Activated naive CD8-positive, alpha-beta T cell treated with anti-CD3 and anti-CD28 coated beads, Interleukin-2, amount 10 ng/mL, durations not matched to agents 7 days and 5 days (primary cell): Measurements from ENCODE around the gene DAGLA. TPM values are rescaled to one million over a fixed set of nuclear protein-coding genes. Genes with fewer than 3 reads are reported as not detected.

Experiments used
- ATAC-seq: fragments of 150-1000 bp; cut with Tn5 transposase; one replicate; pipeline ENCODE4 v1.10.0; 2021; ENCODE audit warnings: low read depth, moderate library complexity
- POLR2A ChIA-PET: fragments of 350-600 bp; sonication (Branson Sonifier 250); formaldehyde crosslinking; loops from one replicate; lab custom pipeline; 2021; ENCODE audit warnings: antibody characterized with exemption; lab: Charles Lee
- DNase-seq: peaks from one replicate; pipeline ENCODE4 v3.0.0; 2021
- H3K27ac Mint-ChIP-seq: one replicate; pipeline ENCODE4 v1.8.0; 2022; ENCODE audit warnings: mild to moderate bottlenecking, mixed read lengths
- H3K27me3 Mint-ChIP-seq: one replicate; pipeline ENCODE4 v1.8.0; 2022; ENCODE audit warnings: mild to moderate bottlenecking, moderate library complexity, mixed read lengths
- H3K36me3 Mint-ChIP-seq: one replicate; pipeline ENCODE4 v1.8.0; 2021; ENCODE audit warnings: mild to moderate bottlenecking, mixed read lengths
- H3K4me1 Mint-ChIP-seq: one replicate; pipeline ENCODE4 v1.8.0; 2021; ENCODE audit warnings: mixed read lengths
- H3K4me3 Mint-ChIP-seq: one replicate; pipeline ENCODE4 v1.8.0; 2022; ENCODE audit warnings: mild to moderate bottlenecking, moderate library complexity, mixed read lengths
- H3K9me3 Mint-ChIP-seq: one replicate; pipeline ENCODE4 v1.8.0; 2021; ENCODE audit warnings: mixed read lengths
- total RNA-seq, 2 experiments: library from RNA; stranded (reverse); gene quantifications; one replicate each; pipeline ENCODE4 v1.2.3, GENCODE V29; 2021

DAGLA gene
- total RNA-seq, 2 experiments from 2014 or later, result 0.08 to 0.14 TPM

DNA sequence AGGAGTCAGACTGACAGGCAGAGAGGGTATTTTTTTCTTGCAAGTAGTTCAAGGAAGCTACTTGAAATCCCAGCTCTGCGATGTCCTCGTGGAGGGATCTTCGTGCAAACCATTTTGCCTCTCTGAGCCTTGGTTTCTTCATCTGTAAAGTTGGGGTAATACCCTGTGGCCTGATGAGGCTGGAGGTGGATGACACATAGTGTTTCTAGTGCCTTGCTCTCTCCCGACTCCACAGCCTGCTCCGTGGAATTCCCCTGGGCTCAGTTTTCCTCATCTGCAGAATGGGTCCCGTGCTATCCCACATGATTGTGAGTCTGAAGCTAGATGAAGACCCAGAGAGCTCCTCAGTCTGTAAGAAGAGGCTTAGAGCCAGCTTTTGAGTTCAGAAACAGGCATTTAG is 32.7 kb downstream of the DAGLA start:
- Mint-ChIP-seq H3K36me3 (no peaks in the 10 kb centered on the region), H3K9me3 (no peaks in the 10 kb centered on the region), H3K4me3 (no peak overlapping the region), H3K27me3 (peaks cover 18% of the 10 kb centered on the region), H3K27ac (no peak overlapping the region), H3K4me1 (no peaks in the 10 kb centered on the region)
- POLR2A ChIA-PET, result no interaction called here
- DNase-seq (no peak), ATAC-seq (no peak)

DNA sequence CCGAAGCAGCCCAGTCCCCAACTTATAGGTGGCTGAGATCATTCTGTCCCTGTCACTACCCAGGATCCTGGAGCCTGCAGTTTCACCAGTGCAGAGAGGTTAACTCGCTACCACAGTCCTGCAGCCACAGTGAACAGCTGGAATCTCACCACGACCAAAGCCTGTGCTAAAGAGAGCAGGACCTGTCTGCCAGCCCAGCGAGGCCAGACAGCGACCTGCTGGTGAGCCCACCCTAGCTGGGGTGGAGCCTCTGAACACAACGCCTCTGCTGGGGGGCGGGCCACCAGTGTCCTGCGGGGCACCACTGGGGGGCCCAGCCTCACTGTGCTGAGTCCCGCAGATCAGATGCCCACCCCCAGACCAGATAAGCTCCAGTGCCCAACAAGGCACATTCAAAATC is 33.3 kb downstream of the DAGLA start:
- no peak for DNase-seq
- ATAC-seq, result no peak
- H3K9me3 Mint-ChIP-seq, result no peaks in the 10 kb centered on the region
- no peaks in the 10 kb centered on the region for H3K4me1 Mint-ChIP-seq
- POLR2A ChIA-PET, result no interaction called here
- no peak overlapping the region for H3K27ac Mint-ChIP-seq
- no peaks in the 10 kb centered on the region for H3K36me3 Mint-ChIP-seq
- no peak overlapping the region for H3K4me3 Mint-ChIP-seq
- H3K27me3 Mint-ChIP-seq, result peaks cover 15% of the 10 kb centered on the region

DNA sequence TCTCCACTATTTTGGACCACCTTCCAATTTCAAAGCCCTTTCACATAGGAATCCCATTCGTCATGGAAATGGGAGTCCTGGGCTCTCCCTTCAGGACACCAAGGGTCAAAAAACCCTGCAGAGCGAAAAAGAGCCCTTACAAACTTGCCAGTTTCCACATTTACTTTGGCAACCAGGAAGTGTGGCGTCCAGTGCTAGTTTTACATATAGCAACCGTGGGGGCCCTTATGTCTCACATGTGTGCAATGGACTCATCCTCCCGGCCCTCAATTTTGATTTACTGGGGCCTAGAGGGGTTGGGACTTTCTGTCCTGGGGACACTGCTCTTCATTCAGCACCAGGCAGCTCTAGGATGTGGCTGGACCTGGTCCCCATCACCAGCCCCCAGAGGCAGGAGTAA is 33.7 kb downstream of the DAGLA start:
- POLR2A ChIA-PET, result no interaction called here
- DNase-seq, result no peak
- Mint-ChIP-seq H3K36me3 (no peaks in the 10 kb centered on the region), H3K4me3 (no peak overlapping the region), H3K27me3 (peaks cover 15% of the 10 kb centered on the region), H3K9me3 (no peaks in the 10 kb centered on the region), H3K4me1 (no peaks in the 10 kb centered on the region), H3K27ac (no peak overlapping the region)
- no peak for ATAC-seq

DNA sequence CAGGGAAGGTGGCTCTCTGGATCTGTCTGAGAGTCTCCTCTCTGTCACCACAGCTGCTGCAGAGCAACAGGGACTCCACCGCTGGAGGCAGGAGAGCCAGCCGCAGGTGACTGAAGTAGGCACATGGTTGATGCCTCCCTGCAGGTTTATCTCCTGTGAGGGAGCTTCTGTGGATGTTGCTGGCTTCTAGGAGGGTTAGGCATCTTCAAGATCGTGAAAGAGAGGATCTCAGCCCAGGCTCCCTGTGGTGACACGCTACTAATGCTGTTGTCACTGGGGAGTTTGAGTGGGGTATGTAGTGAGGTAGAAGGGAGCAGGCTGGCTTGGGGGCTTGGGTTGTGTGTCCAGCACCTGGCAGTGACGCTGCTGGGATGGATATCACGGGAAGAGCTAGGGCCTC is 34.1 kb downstream of the DAGLA start:
- no peaks in the 10 kb centered on the region for H3K4me1 Mint-ChIP-seq
- no peak for DNase-seq
- H3K27me3 Mint-ChIP-seq, result peaks cover 15% of the 10 kb centered on the region
- POLR2A ChIA-PET, result no interaction called here
- no peaks in the 10 kb centered on the region for H3K36me3 Mint-ChIP-seq
- no peak for ATAC-seq
- H3K4me3 Mint-ChIP-seq, result no peak overlapping the region
- H3K27ac Mint-ChIP-seq, result no peak overlapping the region
- no peaks in the 10 kb centered on the region for H3K9me3 Mint-ChIP-seq

DNA sequence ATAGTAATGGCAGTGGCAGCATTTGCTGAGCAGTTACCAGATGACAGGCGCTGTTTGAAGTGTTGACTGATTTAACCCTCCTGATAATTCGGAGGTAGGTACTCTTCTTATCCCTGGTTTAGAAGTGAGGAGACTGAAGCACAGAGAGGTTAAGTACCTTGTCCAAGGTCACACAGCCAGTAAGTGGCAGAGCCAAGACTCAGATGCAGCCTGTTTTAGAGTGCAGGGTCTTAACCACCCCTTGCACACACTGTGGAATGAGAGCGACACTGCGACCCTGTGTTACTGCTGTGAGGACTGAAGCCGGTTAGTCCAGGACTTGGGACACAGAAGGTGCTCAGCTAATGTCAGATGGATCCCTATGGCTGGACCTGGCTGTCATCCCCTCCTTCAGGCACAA is 34.7 kb downstream of the DAGLA start:
- no peak overlapping the region for H3K4me3 Mint-ChIP-seq
- DNase-seq (no peak), ATAC-seq (no peak)
- POLR2A ChIA-PET, result no interaction called here
- H3K4me1 Mint-ChIP-seq, result no peaks in the 10 kb centered on the region
- H3K36me3 Mint-ChIP-seq, result no peaks in the 10 kb centered on the region
- peaks cover 15% of the 10 kb centered on the region for H3K27me3 Mint-ChIP-seq
- H3K9me3 Mint-ChIP-seq, result no peaks in the 10 kb centered on the region
- H3K27ac Mint-ChIP-seq, result no peak overlapping the region

DNA sequence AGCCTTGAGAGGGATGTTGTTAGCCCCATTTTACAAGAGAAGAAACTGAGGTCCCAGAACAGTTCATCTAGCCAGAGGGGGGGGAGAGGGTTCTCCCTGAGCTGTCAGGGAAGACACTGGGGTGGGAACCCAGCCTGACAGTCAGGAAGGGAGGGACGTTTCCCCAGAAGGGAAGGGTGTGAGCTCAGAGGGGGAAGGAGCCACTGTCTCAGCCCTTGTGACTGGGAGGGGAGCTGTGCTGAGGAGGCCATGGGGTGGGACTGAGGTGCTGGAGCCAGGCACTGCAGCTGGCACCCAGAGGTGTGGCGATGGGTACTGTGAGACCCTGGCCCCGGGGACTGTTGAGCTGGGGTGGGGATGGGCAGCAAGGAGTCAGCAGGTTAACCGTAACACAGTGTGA is 35.7 kb downstream of the DAGLA start:
- POLR2A ChIA-PET, result interaction anchor here (0.7 kb wide), 1 partner anchor 24 kb away, joined by 3 read pairs; no protein-coding TSS in a partner anchor
- no peaks in the 10 kb centered on the region for H3K4me1 Mint-ChIP-seq
- no peak overlapping the region for H3K27ac Mint-ChIP-seq
- H3K9me3 Mint-ChIP-seq, result no peaks in the 10 kb centered on the region
- ATAC-seq (no peak), DNase-seq (no peak)
- H3K27me3 Mint-ChIP-seq, result peaks cover 15% of the 10 kb centered on the region
- H3K36me3 Mint-ChIP-seq, result no peaks in the 10 kb centered on the region
- H3K4me3 Mint-ChIP-seq, result no peak overlapping the region

DNA sequence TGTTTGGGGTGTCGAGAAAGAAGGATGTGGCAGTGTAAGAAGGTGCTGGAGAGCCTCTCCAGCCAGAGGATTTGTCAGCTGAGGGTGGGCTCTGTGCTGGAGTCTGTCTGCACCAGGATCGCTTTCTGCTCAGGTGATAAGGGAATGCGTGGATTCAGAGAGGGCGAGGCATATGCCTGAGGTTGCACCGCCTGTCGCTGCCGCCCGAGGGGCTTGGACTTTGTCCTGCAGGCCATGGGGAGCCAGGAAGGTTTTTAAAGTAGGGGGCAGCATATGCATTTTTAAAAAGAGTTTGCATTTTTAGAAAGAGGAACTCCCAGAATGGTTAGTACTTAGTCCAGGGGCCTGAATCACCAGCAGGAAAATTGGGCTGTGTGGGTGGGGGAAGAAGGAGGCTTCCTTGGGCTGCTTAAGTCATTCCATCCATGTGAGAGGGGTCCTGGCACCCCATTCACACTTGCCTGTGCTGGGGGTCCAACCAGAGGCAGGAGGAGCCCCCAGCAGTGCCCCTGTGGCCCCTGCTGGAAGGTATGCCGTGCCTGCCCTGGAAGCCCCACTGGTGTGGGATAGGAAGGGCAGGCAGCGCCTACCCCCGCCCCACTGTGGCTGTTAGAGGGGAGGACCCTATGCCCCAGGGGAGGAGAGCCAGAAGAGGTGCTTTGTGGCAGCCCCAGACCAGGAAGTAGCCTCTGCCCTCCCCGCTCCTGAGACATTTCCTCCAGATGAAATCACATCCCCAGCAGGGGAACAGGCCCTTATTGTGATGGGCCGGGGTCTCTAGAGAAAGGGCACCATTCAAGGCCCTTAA is 36.5 kb downstream of the DAGLA start:
- POLR2A ChIA-PET, result interaction anchor here (0.7 kb wide), 1 partner anchor 25 kb away, joined by 3 read pairs; no protein-coding TSS in a partner anchor
- no peaks in the 10 kb centered on the region for H3K9me3 Mint-ChIP-seq
- no peak overlapping the region for H3K4me3 Mint-ChIP-seq

DNA sequence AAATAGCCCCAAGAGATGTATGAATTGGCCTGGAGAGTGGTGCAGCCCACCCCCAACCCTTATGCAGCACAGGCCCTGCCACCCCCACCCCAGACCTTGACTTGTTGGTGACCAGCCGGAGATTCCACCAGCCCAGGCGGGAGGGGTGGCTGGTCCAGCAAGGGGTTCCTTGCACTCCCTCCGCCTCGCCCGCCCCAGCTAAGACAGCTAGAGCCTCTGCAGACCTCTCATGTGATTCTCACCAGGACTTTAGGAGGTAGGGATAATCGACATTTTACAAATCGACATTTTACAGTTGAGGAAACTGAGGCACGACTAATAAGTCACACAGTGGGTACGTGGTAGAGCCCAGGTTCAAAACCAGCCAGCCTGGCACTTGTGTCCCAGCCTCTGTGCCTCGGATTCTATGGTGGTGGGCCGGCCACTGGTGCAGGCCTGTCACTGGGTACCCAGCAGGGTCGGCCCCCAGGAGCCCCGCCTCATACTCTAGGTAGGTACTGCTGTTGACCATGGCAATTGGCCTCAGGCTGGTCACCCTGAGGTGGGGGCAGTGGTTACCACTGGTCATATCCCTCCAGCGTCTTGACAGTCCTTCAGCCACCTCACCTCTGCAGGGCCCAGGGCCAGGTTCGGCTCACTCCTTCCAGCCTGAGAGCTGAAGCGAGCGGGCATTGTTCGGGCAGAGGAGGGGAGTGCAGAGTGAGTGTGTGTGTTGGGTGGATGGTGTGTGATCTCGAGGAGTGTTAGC is 37.3 kb downstream of the DAGLA start:
- Mint-ChIP-seq H3K9me3 (no peaks in the 10 kb centered on the region), H3K36me3 (no peaks in the 10 kb centered on the region), H3K4me3 (no peak overlapping the region), H3K27ac (no peak overlapping the region), H3K27me3 (peaks cover 15% of the 10 kb centered on the region), H3K4me1 (no peaks in the 10 kb centered on the region)
- DNase-seq, result no peak
- no peak for ATAC-seq
- POLR2A ChIA-PET, result no interaction called here

More for the DNA sequence above, 36.5 kb downstream of the DAGLA start:
- no peaks in the 10 kb centered on the region for H3K36me3 Mint-ChIP-seq
- no peak overlapping the region for H3K27ac Mint-ChIP-seq
- H3K27me3 Mint-ChIP-seq, result peaks cover 15% of the 10 kb centered on the region
- DNase-seq (no peak), ATAC-seq (no peak)
- no peaks in the 10 kb centered on the region for H3K4me1 Mint-ChIP-seq

DNA sequence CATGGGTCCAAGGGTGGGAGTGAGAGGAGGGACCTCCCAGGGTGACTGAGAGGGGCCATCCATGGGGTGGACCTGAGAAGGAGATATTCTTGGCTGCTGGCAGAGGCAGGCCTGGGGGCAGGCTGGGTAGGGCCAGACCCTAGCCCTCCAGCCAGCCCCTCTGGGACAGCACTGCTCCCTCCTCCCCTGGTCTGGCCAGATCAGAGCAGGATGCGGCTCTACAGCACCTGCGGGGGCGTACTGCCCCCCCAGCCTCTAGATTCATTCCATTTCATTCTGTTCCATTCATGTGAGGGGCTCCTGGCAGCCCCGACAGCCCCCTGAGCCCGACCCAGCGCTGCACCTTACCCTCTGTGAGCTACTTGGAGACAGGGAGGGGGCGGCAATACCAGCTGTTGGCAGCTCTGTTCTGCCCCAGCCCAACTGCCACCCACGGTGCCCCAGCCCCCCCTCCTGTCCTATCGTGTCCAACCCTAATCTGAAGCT is 37.9 kb downstream of the DAGLA start:
- Mint-ChIP-seq H3K27me3 (peaks cover 15% of the 10 kb centered on the region), H3K4me1 (no peaks in the 10 kb centered on the region), H3K27ac (no peak overlapping the region), H3K36me3 (no peaks in the 10 kb centered on the region), H3K9me3 (no peaks in the 10 kb centered on the region), H3K4me3 (no peak overlapping the region)
- ATAC-seq (no peak), DNase-seq (no peak)
- POLR2A ChIA-PET, result no interaction called here

DNA sequence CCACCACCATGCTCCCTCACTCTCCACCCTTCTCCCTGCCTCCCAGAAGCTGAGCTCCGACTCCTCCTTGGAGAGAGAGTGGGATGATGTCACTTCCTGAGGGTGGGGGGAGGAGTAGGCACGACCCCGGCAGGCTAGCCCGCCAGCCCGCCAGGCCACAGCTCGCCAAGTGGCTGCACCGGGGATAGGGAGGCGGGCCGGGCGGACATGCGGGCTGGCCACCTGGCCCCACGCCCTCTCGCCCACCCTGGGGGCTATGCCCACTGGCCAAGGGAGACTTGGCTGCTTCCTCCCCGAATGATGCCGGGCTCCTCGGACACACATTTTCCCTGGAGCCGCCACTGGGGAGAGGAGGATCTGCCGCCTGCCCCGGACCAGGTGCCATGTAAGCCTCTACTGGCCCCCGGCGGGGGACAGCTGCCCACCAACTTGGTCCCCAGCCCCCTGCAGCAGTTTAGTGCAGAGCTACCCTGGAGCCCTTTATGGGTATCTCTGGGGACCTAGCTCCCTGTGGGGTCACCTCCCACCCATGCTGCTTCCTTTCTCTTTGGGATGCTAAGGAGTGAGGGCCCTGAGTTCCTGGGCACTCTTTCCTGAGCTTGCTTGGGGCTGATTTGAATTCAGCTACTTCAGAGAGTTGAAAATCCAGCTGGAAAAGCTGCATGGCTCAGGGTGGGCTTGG is 38.6 kb downstream of the DAGLA start:
- H3K27me3 Mint-ChIP-seq, result peaks cover 15% of the 10 kb centered on the region
- H3K4me3 Mint-ChIP-seq, result no peak overlapping the region
- ATAC-seq (no peak), DNase-seq (no peak)
- H3K4me1 Mint-ChIP-seq, result no peaks in the 10 kb centered on the region
- no peaks in the 10 kb centered on the region for H3K9me3 Mint-ChIP-seq
- POLR2A ChIA-PET, result interaction anchor here (1.5 kb wide), 1 partner anchor 22 kb away, joined by 4 read pairs; no protein-coding TSS in a partner anchor
- H3K36me3 Mint-ChIP-seq, result no peaks in the 10 kb centered on the region
- no peak overlapping the region for H3K27ac Mint-ChIP-seq

DNA sequence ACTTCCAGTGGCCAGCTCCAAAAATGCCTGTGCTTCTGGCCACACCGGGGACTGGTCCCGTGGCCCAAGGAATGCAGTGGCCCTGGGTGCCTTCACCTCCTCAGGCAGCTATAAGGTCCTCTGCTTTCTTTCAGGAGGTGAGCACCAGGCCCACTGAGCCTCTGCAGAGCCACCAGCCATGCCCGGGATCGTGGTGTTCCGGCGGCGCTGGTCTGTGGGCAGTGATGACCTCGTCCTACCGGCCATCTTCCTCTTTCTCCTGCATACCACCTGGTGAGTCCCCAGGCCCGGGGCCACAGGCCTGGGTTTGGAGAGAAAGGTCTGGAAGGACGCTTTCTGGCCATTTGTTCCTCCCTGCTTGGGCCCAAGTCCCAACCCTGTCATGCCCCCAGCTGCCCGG is 39.8 kb downstream of the DAGLA start:
- DNase-seq, result no peak
- ATAC-seq, result no peak
- no peaks in the 10 kb centered on the region for H3K4me1 Mint-ChIP-seq
- peaks cover 5% of the 10 kb centered on the region for H3K27me3 Mint-ChIP-seq
- no peaks in the 10 kb centered on the region for H3K9me3 Mint-ChIP-seq
- H3K27ac Mint-ChIP-seq, result no peak overlapping the region
- H3K4me3 Mint-ChIP-seq, result no peak overlapping the region
- H3K36me3 Mint-ChIP-seq, result no peaks in the 10 kb centered on the region
- POLR2A ChIA-PET, result interaction anchor here (1.5 kb wide), 1 partner anchor 23 kb away, joined by 4 read pairs; no protein-coding TSS in a partner anchor

DNA sequence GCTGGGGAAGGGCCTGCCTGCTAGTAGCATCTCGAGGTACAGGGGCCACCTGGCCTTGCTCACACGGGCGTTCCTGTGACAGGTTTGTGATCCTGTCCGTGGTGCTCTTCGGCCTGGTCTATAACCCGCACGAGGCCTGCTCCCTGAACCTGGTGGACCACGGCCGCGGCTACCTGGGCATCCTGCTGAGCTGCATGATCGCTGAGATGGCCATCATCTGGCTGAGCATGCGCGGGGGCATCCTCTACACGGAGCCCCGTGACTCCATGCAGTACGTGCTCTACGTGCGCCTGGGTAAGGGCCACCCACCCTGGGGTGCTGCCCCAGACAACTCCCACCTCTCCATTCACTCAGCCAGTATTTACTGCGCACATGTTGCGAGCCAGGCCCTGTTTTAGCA is 40.4 kb downstream of the DAGLA start:
- ATAC-seq, result no peak
- no peak for DNase-seq
- Mint-ChIP-seq H3K9me3 (no peaks in the 10 kb centered on the region), H3K27ac (no peak overlapping the region), H3K4me1 (no peaks in the 10 kb centered on the region), H3K36me3 (no peaks in the 10 kb centered on the region), H3K4me3 (no peak overlapping the region), H3K27me3 (peaks cover 4% of the 10 kb centered on the region)
- POLR2A ChIA-PET, result interaction anchor here (1.5 kb wide), 1 partner anchor 24 kb away, joined by 4 read pairs; no protein-coding TSS in a partner anchor

DNA sequence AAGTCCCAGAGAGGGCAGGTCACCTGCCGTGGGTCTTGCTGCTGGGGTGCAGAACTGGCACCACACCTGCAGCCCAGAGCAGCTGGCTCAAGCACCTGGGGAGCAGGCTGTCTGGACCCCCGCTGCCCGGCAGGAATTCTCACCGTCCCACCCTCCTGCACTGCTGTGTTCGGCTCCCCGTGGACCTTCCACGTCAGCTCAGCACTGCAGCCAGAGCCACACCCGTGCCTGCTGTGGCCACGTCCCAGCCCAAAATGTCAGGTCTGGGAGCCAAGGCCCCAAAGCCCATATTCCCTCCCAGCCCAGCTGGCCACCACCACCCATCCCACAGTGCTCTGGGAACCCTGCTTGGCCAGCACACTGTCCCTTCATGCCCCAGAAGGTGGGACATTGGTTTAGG is 44.2 kb downstream of the DAGLA start:
- no peaks in the 10 kb centered on the region for H3K9me3 Mint-ChIP-seq
- POLR2A ChIA-PET, result no interaction called here
- no peak for ATAC-seq
- no peaks in the 10 kb centered on the region for H3K36me3 Mint-ChIP-seq
- DNase-seq, result no peak
- H3K4me3 Mint-ChIP-seq, result no peak overlapping the region
- H3K4me1 Mint-ChIP-seq, result no peaks in the 10 kb centered on the region
- H3K27me3 Mint-ChIP-seq, result no peaks in the 10 kb centered on the region
- H3K27ac Mint-ChIP-seq, result no peak overlapping the region
